ENCODE results near the gene TGFBI.

TGFBI gene

GRCh38 chr5:136027311-136027710 is 1.5 kb upstream of the TGFBI start:
- no peak overlapping the region for H3K4me3 ChIP-seq (ENCODE audit: low read depth, low read length)
- no peak overlapping the region for H3K27ac ChIP-seq (ENCODE audit: low read depth, low read length)
- no peaks in the 10 kb centered on the region for H3K9me3 ChIP-seq (ENCODE audit: control insufficient read depth, insufficient read depth, low read depth, low read length)
- H3K9ac ChIP-seq (ENCODE audit: low read length): no peak overlapping the region
- no peaks in the 10 kb centered on the region for H3K36me3 ChIP-seq (ENCODE audit: control insufficient read depth, insufficient read depth, low read length)
- H3K4me1 ChIP-seq (ENCODE audit: control insufficient read depth, insufficient read depth, low read length): peaks cover 4% of the 10 kb centered on the region; the same call in 1 of the 2 replicates
- peaks cover 71% of the 10 kb centered on the region for H3K27me3 ChIP-seq (ENCODE audit: control insufficient read depth, insufficient read depth, low read length)

GRCh38 chr5:136028090-136028489 is 698 bp upstream of the TGFBI start:
- no peak overlapping the region for H3K9ac ChIP-seq (ENCODE audit: low read length)
- no peak overlapping the region for H3K27ac ChIP-seq (ENCODE audit: low read depth, low read length)
- H3K27me3 ChIP-seq (ENCODE audit: control insufficient read depth, insufficient read depth, low read length): peaks cover 71% of the 10 kb centered on the region

GRCh38 chr5:136030252-136030651 is 1.5 kb downstream of the TGFBI start:
- Histone ChIP-seq H3K4me1 (ENCODE audit: control insufficient read depth, insufficient read depth, low read length) (peaks cover 4% of the 10 kb centered on the region; the same call in 1 of the 2 replicates), H3K27ac (ENCODE audit: low read depth, low read length) (no peak overlapping the region), H3K9me3 (ENCODE audit: control insufficient read depth, insufficient read depth, low read depth, low read length) (no peaks in the 10 kb centered on the region), H3K4me3 (ENCODE audit: low read depth, low read length) (no peak overlapping the region), H3K27me3 (ENCODE audit: control insufficient read depth, insufficient read depth, low read length) (peaks cover 65% of the 10 kb centered on the region), H3K36me3 (ENCODE audit: control insufficient read depth, insufficient read depth, low read length) (no peaks in the 10 kb centered on the region), H3K9ac (ENCODE audit: low read length) (no peak overlapping the region)

More at GRCh38 chr5:136028090-136028489, 698 bp upstream of the TGFBI start:
- no peaks in the 10 kb centered on the region for H3K36me3 ChIP-seq (ENCODE audit: control insufficient read depth, insufficient read depth, low read length)
- H3K4me1 ChIP-seq (ENCODE audit: control insufficient read depth, insufficient read depth, low read length): peaks cover 4% of the 10 kb centered on the region; the same call in 1 of the 2 replicates
- peak overlapping the region; percentile 78 for H3K4me3 ChIP-seq (ENCODE audit: low read depth, low read length)
- H3K9me3 ChIP-seq (ENCODE audit: control insufficient read depth, insufficient read depth, low read depth, low read length): no peaks in the 10 kb centered on the region

GRCh38 chr5:136030956-136031611 is 2.3 kb downstream of the TGFBI start:
- H3K4me1 ChIP-seq (ENCODE audit: control insufficient read depth, insufficient read depth, low read length): peaks cover 4% of the 10 kb centered on the region; the same call in 1 of the 2 replicates
- H3K4me3 ChIP-seq (ENCODE audit: low read depth, low read length): no peak overlapping the region
- H3K27ac ChIP-seq (ENCODE audit: low read depth, low read length): no peak overlapping the region
- no peaks in the 10 kb centered on the region for H3K36me3 ChIP-seq (ENCODE audit: control insufficient read depth, insufficient read depth, low read length)
- H3K9ac ChIP-seq (ENCODE audit: low read length): no peak overlapping the region
- H3K27me3 ChIP-seq (ENCODE audit: control insufficient read depth, insufficient read depth, low read length): peaks cover 61% of the 10 kb centered on the region
- H3K9me3 ChIP-seq (ENCODE audit: control insufficient read depth, insufficient read depth, low read depth, low read length): no peaks in the 10 kb centered on the region

GRCh38 chr5:136031711-136032110 is 2.9 kb downstream of the TGFBI start:
- H3K4me1 ChIP-seq (ENCODE audit: control insufficient read depth, insufficient read depth, low read length): peaks cover 4% of the 10 kb centered on the region; the same call in 1 of the 2 replicates
- peaks cover 54% of the 10 kb centered on the region for H3K27me3 ChIP-seq (ENCODE audit: control insufficient read depth, insufficient read depth, low read length)
- no peak overlapping the region for H3K4me3 ChIP-seq (ENCODE audit: low read depth, low read length)
- H3K9me3 ChIP-seq (ENCODE audit: control insufficient read depth, insufficient read depth, low read depth, low read length): no peaks in the 10 kb centered on the region
- H3K27ac ChIP-seq (ENCODE audit: low read depth, low read length): no peak overlapping the region
- no peaks in the 10 kb centered on the region for H3K36me3 ChIP-seq (ENCODE audit: control insufficient read depth, insufficient read depth, low read length)
- no peak overlapping the region for H3K9ac ChIP-seq (ENCODE audit: low read length)

GRCh38 chr5:136032564-136032963 is 3.8 kb downstream of the TGFBI start:
- Histone ChIP-seq H3K27ac (ENCODE audit: low read depth, low read length) (no peak overlapping the region), H3K36me3 (ENCODE audit: control insufficient read depth, insufficient read depth, low read length) (no peaks in the 10 kb centered on the region), H3K9me3 (ENCODE audit: control insufficient read depth, insufficient read depth, low read depth, low read length) (no peaks in the 10 kb centered on the region), H3K9ac (ENCODE audit: low read length) (no peak overlapping the region), H3K4me1 (ENCODE audit: control insufficient read depth, insufficient read depth, low read length) (peaks cover 4% of the 10 kb centered on the region; the same call in 1 of the 2 replicates), H3K27me3 (ENCODE audit: control insufficient read depth, insufficient read depth, low read length) (peaks cover 46% of the 10 kb centered on the region), H3K4me3 (ENCODE audit: low read depth, low read length) (no peak overlapping the region)

GRCh38 chr5:136033234-136033633 is 4.4 kb downstream of the TGFBI start:
- Histone ChIP-seq H3K9me3 (ENCODE audit: control insufficient read depth, insufficient read depth, low read depth, low read length) (no peaks in the 10 kb centered on the region), H3K27me3 (ENCODE audit: control insufficient read depth, insufficient read depth, low read length) (peaks cover 39% of the 10 kb centered on the region), H3K27ac (ENCODE audit: low read depth, low read length) (no peak overlapping the region), H3K4me1 (ENCODE audit: control insufficient read depth, insufficient read depth, low read length) (peaks cover 3% of the 10 kb centered on the region; the same call in 1 of the 2 replicates), H3K36me3 (ENCODE audit: control insufficient read depth, insufficient read depth, low read length) (no peaks in the 10 kb centered on the region), H3K4me3 (ENCODE audit: low read depth, low read length) (no peak overlapping the region), H3K9ac (ENCODE audit: low read length) (no peak overlapping the region)

DNA sequence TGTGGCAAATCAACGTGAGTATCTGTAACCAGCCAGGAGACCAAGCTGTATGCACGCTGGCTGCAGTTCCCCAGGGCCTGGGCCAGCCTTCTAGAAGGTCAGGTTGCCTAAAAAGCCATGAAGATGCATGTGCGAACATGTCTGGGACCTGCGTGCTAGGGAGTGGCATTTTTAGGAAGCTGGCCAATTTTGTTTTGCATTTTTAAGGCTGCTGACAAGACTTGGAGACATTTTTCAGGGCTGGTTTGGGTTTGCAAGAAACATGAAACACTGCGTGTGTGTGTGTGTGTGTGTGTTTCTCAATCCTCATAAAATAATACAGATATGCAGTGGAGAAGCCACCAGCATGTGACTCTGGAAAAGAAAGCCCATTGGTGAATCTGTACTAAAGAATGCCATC is 5.1 kb downstream of the TGFBI start:
- Histone ChIP-seq H3K27ac (ENCODE audit: low read depth, low read length) (no peak overlapping the region), H3K36me3 (ENCODE audit: control insufficient read depth, insufficient read depth, low read length) (no peaks in the 10 kb centered on the region), H3K27me3 (ENCODE audit: control insufficient read depth, insufficient read depth, low read length) (peaks cover 33% of the 10 kb centered on the region), H3K4me1 (ENCODE audit: control insufficient read depth, insufficient read depth, low read length) (no peaks in the 10 kb centered on the region), H3K9me3 (ENCODE audit: control insufficient read depth, insufficient read depth, low read depth, low read length) (0 out of 2 replicates have a peak, but pooled peaks cover 4% of the 10 kb centered on the region), H3K4me3 (ENCODE audit: low read depth, low read length) (no peak overlapping the region), H3K9ac (ENCODE audit: low read length) (no peak overlapping the region)

DNA sequence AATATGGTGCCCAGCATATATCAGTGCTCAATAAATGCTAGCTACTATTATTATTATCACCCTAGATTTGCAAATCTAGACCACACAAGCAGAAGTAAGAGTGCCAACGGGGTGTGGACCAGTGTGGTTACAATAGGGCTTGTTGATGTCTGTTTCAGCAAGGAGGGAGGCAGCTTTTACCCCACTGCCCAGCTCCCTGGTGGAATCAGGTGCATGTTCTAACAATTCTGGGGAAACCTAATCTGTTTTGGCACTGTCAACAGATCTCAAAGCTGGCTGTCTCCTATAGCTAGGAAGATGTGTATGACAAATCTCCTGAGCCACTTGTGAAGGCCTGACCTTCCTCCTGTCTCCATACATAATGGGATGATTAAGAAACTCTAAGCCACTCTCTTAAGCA is 5.7 kb downstream of the TGFBI start:
- H3K36me3 ChIP-seq (ENCODE audit: control insufficient read depth, insufficient read depth, low read length): no peaks in the 10 kb centered on the region
- H3K4me3 ChIP-seq (ENCODE audit: low read depth, low read length): no peak overlapping the region
- peaks cover 32% of the 10 kb centered on the region for H3K27me3 ChIP-seq (ENCODE audit: control insufficient read depth, insufficient read depth, low read length)
- H3K27ac ChIP-seq (ENCODE audit: low read depth, low read length): no peak overlapping the region
- H3K9ac ChIP-seq (ENCODE audit: low read length): no peak overlapping the region
- 0 out of 2 replicates have a peak, but pooled peaks cover 6% of the 10 kb centered on the region for H3K9me3 ChIP-seq (ENCODE audit: control insufficient read depth, insufficient read depth, low read depth, low read length)
- H3K4me1 ChIP-seq (ENCODE audit: control insufficient read depth, insufficient read depth, low read length): no peaks in the 10 kb centered on the region

- Histone ChIP-seq H3K36me3 (ENCODE audit: control insufficient read depth, insufficient read depth, low read length) (no peaks in the 10 kb centered on the region), H3K9me3 (ENCODE audit: control insufficient read depth, insufficient read depth, low read depth, low read length) (0 out of 2 replicates have a peak, but pooled peaks cover 6% of the 10 kb centered on the region), H3K9ac (ENCODE audit: low read length) (no peak overlapping the region), H3K4me1 (ENCODE audit: control insufficient read depth, insufficient read depth, low read length) (no peaks in the 10 kb centered on the region), H3K27ac (ENCODE audit: low read depth, low read length) (no peak overlapping the region), H3K4me3 (ENCODE audit: low read depth, low read length) (no peak overlapping the region), H3K27me3 (ENCODE audit: control insufficient read depth, insufficient read depth, low read length) (peaks cover 27% of the 10 kb centered on the region)
Measured at GRCh38 chr5:136034984-136035383, 6.2 kb downstream of the TGFBI start.

GRCh38 chr5:136035837-136036236 is 7.0 kb downstream of the TGFBI start:
- Histone ChIP-seq H3K9me3 (ENCODE audit: control insufficient read depth, insufficient read depth, low read depth, low read length) (0 out of 2 replicates have a peak, but pooled peaks cover 6% of the 10 kb centered on the region), H3K27me3 (ENCODE audit: control insufficient read depth, insufficient read depth, low read length) (peaks cover 18% of the 10 kb centered on the region), H3K9ac (ENCODE audit: low read length) (no peak overlapping the region), H3K4me3 (ENCODE audit: low read depth, low read length) (no peak overlapping the region), H3K36me3 (ENCODE audit: control insufficient read depth, insufficient read depth, low read length) (no peaks in the 10 kb centered on the region), H3K27ac (ENCODE audit: low read depth, low read length) (no peak overlapping the region), H3K4me1 (ENCODE audit: control insufficient read depth, insufficient read depth, low read length) (no peaks in the 10 kb centered on the region)

Data from HUES6 (cell line).